Large intestine (tissue), 3 donors: Measurements from ENCODE around the gene PUS1. TPM values are rescaled to one million over a fixed set of nuclear protein-coding genes. Genes with fewer than 3 reads are reported as not detected.

Experiments used
- DNase-seq, 2 donors: peaks; one replicate each; pipeline versions ENCODE4 v3.0.0 to v3.0.0-alpha.2; 2013
- H3K27ac ChIP-seq: one replicate; pipeline ENCODE4 v1.5.1; 2013; ENCODE audit warnings: low read length
- H3K27me3 ChIP-seq: 2 replicates; pipeline ENCODE4 v1.6.1; 2013; ENCODE audit warnings: low read length; ENCODE audit not compliant: control insufficient read depth, insufficient read depth
- H3K36me3 ChIP-seq: 2 replicates; pipeline ENCODE4 v1.6.1; 2013; ENCODE audit warnings: low read length; ENCODE audit not compliant: control insufficient read depth, insufficient read depth
- H3K4me1 ChIP-seq: one replicate; pipeline ENCODE4 v1.6.1; 2013; ENCODE audit warnings: low read length; ENCODE audit not compliant: control insufficient read depth, insufficient read depth
- H3K4me3 ChIP-seq: one replicate; pipeline ENCODE4 v1.5.1; 2013; ENCODE audit warnings: low read length
- H3K9me3 ChIP-seq: one replicate; pipeline ENCODE4 v1.6.1; 2013; ENCODE audit warnings: mild to moderate bottlenecking, low read depth, low read length, moderate library complexity; ENCODE audit not compliant: control insufficient read depth
- WGBS: methylation state at CpG from one replicate; pipeline ENCODE4 v1.1.5; 2013; ENCODE audit warnings: low lambda C conversion rate; ENCODE audit not compliant: insufficient coverage; 5-methylcytosine and 5-hydroxymethylcytosine counted together
- polyA plus RNA-seq: library from polyadenylated mRNA; unstranded; fragments of 120-200 nt; gene quantifications from one replicate; pipeline ENCODE4 v1.2.1, GENCODE V29; 2013

The PUS1 gene
- polyA plus RNA-seq, 1 donor, result 26.1 TPM

DNA sequence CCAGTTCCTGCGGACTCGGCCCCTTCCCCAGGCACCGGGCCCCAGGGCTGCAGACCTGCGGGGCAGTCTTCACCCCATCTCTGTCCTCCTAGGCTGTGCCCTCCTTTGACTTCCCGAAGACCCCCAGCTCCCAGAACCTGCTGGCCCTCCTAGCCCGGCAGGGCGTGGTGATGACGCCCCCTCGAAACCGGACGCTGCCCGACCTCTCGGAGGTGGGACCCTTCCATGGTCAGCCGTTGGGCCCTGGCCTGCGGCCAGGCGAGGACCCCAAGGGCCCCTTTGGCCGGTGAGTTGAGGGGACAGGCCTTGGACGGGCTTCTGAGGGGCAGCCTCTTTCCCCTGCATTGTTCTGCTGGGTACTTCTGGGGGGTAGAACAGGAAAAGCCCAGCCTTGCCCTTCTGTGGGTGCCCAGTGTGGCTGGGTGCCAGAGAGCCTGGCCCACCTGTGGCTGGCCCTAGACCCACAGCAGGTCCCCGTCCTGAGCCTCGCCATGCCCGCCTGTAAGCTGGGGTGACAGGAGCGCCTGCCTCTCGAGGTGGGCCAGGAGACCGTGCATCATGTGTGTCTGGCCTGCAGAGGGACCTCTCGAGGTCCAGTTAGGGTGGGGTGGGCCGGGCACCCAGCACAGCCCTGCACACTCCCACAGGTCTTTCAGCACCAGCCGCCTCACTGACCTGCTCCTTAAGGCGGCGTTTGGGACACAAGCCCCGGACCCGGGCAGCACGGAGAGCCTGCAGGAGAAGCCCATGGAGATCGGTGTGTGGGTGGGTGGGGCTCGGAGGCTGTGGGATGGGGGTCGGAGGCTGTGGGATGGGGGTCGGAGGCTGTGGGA lies 12.6 kb upstream of the PUS1 start:
- Histone ChIP-seq H3K36me3 (peaks cover 83% of the 10 kb centered on the region), H3K9me3 (no peaks in the 10 kb centered on the region), H3K4me1 (no peaks in the 10 kb centered on the region), H3K4me3 (no peak overlapping the region), H3K27me3 (no peaks in the 10 kb centered on the region), H3K27ac (no peak overlapping the region)
- no peak for DNase-seq
- 90% methylated on average over 2 of the region's 36 CpGs for WGBS

DNA sequence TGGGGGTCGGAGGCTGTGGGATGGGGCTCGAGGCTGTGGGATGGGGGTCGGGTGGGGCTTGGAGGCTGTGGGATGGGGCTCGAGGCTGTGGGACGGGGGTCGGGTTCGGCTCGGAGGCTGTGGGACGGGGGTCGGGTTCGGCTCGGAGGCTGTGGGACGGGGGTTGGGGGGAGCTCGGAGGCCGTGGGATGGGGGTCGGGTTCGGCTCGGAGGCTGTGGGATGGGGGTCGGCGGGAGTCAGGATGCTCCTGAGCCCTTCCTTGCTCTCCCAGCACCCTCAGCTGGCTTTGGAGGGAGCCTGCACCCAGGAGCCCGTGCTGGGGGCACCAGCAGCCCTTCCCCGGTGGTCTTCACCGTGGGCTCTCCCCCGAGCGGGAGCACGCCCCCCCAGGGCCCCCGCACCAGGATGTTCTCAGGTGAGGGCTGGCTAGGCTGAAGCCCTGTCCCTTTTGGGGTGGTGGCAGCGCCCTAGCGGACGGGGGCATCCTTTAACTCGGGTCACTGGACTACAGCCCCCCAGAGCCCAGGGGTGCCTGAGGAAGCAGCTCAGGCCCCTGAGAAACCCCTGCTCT lies 11.9 kb upstream of the PUS1 start:
- peaks cover 80% of the 10 kb centered on the region for H3K36me3 ChIP-seq

DNA sequence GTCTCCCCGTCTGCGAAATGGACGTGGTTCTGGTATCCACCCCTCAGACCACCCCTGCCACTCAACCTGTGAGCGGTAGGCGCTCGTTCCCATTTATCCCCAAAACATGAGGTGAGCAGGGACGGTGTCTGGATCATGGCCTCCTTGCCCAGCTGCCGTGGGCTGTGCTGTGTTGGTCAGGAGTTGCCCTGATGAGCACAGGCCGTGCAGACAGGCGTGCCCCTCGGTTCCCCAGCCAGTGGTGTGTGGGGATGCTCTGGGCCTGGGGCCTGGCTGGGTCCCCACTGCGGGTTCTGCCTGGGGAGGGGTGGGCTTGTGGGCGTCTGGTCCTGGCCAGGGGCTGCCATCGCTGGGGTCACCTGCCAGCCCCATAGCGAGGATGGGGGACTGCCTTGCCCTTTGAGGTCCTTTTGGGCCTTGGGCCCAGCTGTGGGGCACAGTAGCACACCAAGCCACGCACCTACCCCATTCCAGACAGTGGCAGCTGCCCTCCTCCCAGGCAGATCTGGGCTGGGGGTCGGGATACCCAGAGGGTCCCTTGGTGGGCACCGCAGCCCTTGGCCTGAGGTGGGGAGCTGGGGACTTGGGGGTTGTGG lies 11.3 kb upstream of the PUS1 start:
- H3K4me1 ChIP-seq, result no peaks in the 10 kb centered on the region
- DNase-seq, result no peak
- no peaks in the 10 kb centered on the region for H3K27me3 ChIP-seq
- peaks cover 77% of the 10 kb centered on the region for H3K36me3 ChIP-seq
- H3K9me3 ChIP-seq, result no peaks in the 10 kb centered on the region
- WGBS, result no CpG with 5 or more reads among the region's 18 CpGs
- H3K27ac ChIP-seq, result no peak overlapping the region
- no peak overlapping the region for H3K4me3 ChIP-seq

More for the DNA sequence above, 11.9 kb upstream of the PUS1 start:
- Histone ChIP-seq H3K9me3 (no peaks in the 10 kb centered on the region), H3K27ac (no peak overlapping the region), H3K4me3 (no peak overlapping the region), H3K27me3 (no peaks in the 10 kb centered on the region), H3K4me1 (no peaks in the 10 kb centered on the region)
- no CpG with 5 or more reads among the region's 31 CpGs for WGBS
- no peak for DNase-seq

DNA sequence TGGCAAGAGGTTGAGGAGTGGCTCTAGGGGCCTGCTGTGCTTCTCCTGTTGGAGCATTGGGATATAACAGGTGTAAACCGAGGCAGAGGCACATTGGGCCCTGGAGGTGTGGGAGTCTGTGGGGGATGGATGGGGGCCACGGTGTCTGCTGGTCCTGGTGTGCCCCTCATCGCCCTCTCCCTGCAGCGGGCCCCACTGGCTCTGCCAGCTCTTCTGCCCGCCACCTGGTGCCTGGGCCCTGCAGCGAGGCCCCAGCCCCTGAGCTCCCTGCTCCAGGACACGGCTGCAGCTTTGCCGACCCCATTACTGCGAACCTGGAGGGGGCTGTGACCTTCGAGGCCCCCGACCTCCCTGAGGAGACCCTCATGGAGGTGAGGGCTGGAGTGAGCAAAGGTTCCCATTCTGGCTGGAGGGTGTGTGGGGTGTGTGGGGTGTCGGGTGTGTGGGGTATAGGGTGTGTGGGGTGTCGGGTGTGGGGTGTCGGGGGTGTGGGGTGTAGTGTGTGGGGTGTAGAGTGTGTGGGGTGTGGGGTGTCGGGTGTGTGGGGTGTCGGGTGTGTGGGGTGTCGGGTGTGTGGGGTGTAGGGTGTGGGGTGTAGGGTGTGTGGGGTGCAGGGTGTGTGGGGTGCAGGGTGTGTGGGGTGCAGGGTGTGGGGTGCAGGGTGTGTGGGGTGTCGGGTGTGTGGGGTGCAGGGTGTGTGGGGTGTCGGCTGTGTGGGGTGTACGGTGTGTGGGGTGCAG lies 10.6 kb upstream of the PUS1 start:
- no peaks in the 10 kb centered on the region for H3K9me3 ChIP-seq
- WGBS, result no CpG with 5 or more reads among the region's 20 CpGs
- no peak overlapping the region for H3K4me3 ChIP-seq
- no peak overlapping the region for H3K27ac ChIP-seq
- no peaks in the 10 kb centered on the region for H3K4me1 ChIP-seq
- H3K36me3 ChIP-seq, result peaks cover 72% of the 10 kb centered on the region
- no peak for DNase-seq
- H3K27me3 ChIP-seq, result no peaks in the 10 kb centered on the region

DNA sequence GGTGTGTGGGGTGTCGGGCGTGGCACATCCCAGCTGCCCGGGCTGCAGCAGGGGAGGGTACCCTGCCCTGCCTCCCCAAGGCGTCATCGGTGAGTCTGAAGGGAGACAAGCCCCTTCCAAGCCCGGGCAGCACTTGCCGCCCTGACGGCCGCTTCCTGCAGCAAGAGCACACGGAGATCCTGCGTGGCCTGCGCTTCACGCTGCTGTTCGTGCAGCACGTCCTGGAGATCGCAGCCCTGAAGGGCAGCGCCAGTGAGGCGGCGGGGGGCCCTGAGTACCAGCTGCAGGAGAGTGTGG lies 10.1 kb upstream of the PUS1 start:
- peaks cover 68% of the 10 kb centered on the region for H3K36me3 ChIP-seq
- no CpG with 5 or more reads among the region's 19 CpGs for WGBS
- no peak for DNase-seq
- no peaks in the 10 kb centered on the region for H3K4me1 ChIP-seq
- no peak overlapping the region for H3K27ac ChIP-seq
- no peak overlapping the region for H3K4me3 ChIP-seq
- H3K27me3 ChIP-seq, result no peaks in the 10 kb centered on the region
- no peaks in the 10 kb centered on the region for H3K9me3 ChIP-seq

DNA sequence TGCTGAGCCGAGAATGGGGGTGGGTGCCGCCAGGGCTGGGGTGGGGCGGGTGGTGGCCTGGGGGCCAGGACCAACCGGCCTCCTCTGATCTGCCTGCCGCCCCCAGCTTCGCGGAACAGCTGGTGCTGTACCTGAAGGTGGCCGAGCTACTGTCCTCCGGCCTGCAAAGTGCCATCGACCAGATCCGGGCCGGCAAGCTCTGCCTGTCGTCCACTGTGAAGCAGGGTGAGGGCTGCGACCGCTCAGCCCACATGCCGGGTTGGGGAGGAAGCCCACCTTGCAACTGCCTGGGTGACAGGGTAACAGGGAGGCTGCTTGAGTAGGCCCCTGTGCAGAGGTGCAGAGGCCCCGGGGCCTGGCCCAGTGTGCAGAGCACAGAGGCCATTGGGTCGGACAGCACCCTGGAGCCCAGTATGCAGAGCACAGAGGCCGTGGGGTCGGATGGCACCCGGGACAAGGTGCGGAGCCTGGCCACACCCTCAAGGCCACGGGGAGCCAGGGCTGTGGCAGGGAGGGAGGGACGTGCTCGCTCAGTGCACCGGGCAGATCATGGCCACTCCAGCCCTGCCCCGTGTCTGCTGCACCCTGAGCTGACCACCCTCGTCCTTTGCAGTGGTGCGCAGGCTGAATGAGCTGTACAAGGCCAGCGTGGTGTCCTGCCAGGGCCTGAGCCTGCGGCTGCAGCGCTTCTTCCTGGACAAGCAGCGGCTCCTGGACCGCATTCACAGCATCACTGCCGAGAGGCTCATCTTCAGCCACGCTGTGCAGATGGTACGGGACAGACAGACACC lies 9.5 kb upstream of the PUS1 start:
- H3K4me1 ChIP-seq, result no peaks in the 10 kb centered on the region
- H3K27me3 ChIP-seq, result no peaks in the 10 kb centered on the region
- WGBS, result no CpG with 5 or more reads among the region's 37 CpGs
- no peak overlapping the region for H3K4me3 ChIP-seq
- H3K36me3 ChIP-seq, result peaks cover 62% of the 10 kb centered on the region
- DNase-seq, result no peak
- no peak overlapping the region for H3K27ac ChIP-seq
- H3K9me3 ChIP-seq, result no peaks in the 10 kb centered on the region

DNA sequence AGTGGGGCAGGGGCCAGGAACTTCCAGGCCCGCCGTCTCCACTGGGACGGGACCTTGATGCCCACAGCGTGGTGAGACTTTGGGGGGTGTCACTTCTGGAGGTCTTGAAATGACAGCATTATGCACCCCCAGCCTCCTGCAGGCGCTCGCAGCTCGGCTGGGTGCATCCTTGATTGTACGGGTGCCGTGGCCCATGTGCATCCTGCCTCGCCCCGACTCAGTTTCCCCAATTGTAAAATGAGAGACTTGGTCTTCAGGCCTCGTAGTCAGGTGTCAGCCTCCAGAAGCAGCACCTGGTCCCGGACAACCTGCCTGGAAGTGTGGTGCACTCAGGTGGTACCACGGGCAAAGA lies 8.9 kb upstream of the PUS1 start:
- no peak overlapping the region for H3K4me3 ChIP-seq
- H3K27me3 ChIP-seq, result no peaks in the 10 kb centered on the region
- H3K36me3 ChIP-seq, result peaks cover 56% of the 10 kb centered on the region
- no peak for DNase-seq
- no CpG with 5 or more reads among the region's 14 CpGs for WGBS
- no peak overlapping the region for H3K27ac ChIP-seq
- H3K4me1 ChIP-seq, result no peaks in the 10 kb centered on the region
- H3K9me3 ChIP-seq, result no peaks in the 10 kb centered on the region

DNA sequence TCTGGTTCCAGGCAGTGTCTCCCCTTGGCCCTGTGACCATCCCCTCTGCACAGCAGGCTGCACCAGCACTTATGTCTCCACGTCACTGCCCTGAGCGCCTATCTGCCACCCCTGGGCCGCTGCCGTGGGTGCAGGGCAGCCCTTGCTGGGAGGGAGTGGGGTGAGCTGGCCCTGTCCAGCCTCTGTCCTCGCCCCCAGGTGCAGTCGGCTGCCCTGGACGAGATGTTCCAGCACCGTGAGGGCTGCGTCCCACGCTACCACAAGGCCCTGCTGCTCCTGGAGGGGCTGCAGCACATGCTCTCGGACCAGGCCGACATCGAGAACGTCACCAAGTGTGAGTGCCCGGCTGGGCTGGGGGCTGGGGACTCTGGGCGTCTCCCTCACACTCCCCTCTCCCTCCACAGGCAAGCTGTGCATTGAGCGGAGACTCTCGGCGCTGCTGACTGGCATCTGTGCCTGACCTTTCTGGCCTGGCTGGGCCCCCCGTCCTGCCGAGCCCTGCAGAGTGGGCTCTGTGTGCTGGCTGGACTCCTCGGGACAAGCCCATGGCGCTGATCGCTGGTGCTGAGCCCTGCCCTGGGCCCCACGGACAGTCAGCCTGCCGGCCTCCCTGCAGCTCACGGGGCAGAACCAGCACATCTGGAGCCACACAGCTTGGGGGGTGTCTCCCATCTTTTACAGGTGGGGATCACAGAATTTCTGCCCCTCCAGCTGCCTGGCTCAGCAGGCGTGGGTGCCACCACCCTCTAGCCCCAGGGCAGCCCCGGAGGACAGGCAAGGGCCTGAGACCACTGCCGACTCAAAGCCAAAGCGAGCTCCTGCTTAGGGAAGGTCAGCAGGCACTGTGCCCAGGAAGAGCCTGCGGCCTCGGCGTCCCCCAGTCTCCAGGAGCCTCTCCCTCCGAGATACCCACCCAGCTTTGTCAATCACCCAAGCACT lies 7.9 kb upstream of the PUS1 start:
- no CpG with 5 or more reads among the region's 35 CpGs for WGBS
- DNase-seq, result no peak
- Histone ChIP-seq H3K27ac (no peak overlapping the region), H3K4me3 (no peak overlapping the region), H3K36me3 (peaks cover 46% of the 10 kb centered on the region), H3K4me1 (no peaks in the 10 kb centered on the region), H3K9me3 (no peaks in the 10 kb centered on the region), H3K27me3 (no peaks in the 10 kb centered on the region)

DNA sequence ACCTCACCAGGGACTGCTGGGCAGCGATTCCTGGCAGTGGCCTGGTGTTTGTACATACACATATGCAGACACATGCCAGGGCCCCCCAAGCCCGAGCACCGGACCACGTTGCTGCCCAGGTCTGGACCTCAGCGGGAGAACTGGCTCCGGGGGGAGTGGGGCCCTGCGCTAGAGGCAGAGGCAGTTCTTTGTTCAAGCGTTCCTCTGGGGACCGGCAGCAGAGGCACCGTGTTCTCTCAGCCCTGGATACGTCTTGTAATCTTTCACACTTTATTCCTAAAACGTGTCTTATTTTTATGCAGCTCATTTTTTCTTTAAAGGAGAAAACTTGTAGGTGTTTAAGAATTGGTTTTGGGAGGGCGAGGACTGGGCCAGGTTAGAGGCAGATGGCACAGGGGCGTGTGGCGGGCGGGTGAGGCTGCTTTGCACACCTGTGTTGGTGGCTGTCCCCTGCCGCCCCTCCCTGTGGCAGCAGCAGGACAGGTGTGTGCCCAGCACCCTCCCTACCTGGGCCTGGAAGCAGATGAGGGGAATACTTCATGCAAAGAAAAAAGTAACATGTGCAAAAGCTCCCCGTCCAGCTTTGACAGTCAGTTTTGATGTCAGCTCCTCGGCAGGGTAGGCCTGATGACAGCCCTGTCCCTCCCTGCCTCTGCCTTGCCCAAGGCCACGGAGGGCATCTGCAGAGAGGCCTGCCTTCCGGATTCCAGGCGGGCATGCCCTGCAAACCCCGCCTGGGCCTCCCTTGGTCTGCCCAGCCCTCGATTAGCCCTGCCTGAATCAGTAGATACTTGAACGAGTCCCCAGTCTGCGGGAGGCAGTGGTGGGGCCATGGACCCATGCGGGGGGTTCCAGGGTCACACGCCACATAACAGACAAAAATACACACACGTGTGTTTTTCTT lies 7.0 kb upstream of the PUS1 start:
- peaks cover 4% of the 10 kb centered on the region for H3K9me3 ChIP-seq
- no peak for DNase-seq
- peaks cover 41% of the 10 kb centered on the region for H3K36me3 ChIP-seq
- no CpG with 5 or more reads among the region's 29 CpGs for WGBS
- no peaks in the 10 kb centered on the region for H3K27me3 ChIP-seq
- no peak overlapping the region for H3K4me3 ChIP-seq
- no peak overlapping the region for H3K27ac ChIP-seq
- H3K4me1 ChIP-seq, result no peaks in the 10 kb centered on the region
